ELR (cell line): ENCODE data around the gene PABPN1L.

Experiments
- DNase-seq: peaks from one replicate; pipeline ENCODE4 v3.0.0-alpha.2; 2015; ENCODE audit warnings: low read depth

Gene PABPN1L

DNA sequence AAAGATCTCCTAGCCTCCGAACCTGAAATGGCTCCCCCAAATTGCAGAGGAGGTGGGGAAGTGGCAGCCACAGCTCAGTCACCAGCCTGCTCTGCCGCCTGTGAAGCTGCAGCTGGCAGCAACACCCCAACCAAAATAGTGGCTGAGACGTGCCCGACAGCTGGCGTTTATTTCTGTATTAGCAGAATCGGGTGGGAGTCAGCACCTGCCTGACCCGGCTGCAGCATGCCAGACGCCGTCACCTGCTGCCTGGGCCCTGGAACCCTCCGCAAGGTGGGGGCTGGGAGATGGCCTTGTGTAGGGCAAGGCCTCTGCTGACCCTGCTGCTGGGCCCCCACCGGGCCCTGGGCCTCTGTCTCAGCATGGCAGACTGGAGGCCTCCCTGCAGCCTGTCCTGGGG lies 17.5 kb upstream of the PABPN1L start:
- DNase-seq, result no peak

DNA sequence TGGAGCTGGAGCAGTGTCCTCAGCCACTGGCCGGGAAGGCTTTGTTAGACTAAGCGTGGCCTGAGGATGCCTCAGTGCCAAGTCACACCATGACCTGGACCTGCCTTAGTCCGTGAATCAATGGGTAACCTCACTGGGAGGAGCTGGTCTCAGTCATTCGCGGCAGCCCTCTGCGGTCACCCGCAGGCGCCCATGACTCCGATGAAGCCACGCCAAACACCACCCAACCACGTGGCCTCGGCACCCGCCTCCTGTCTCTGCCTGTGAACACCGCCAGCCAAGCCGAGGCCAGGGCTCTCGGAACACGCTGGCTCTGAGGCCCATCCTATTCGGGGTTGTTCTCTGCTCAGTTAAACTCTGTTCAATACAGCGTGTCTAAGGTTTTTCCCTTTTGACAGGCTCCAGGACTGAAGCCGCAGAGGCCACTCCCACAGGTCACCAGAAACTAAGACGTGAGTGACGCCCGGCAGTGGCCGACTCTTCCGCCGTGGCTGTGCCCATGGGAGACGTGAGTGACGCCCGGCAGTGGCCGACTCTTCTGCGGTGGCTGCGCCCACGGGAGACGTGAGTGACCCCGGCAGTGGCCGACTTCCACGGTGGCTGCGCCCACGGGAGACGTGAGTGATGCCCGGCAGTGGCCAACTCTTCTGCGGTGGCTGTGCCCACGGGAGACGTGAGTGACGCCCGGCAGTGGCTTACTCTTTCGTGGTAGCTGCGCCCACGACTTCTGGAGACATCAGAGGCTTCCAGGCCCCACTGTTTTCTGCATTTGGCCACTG lies 16.8 kb upstream of the PABPN1L start:
- DNase-seq, result no peak

DNA sequence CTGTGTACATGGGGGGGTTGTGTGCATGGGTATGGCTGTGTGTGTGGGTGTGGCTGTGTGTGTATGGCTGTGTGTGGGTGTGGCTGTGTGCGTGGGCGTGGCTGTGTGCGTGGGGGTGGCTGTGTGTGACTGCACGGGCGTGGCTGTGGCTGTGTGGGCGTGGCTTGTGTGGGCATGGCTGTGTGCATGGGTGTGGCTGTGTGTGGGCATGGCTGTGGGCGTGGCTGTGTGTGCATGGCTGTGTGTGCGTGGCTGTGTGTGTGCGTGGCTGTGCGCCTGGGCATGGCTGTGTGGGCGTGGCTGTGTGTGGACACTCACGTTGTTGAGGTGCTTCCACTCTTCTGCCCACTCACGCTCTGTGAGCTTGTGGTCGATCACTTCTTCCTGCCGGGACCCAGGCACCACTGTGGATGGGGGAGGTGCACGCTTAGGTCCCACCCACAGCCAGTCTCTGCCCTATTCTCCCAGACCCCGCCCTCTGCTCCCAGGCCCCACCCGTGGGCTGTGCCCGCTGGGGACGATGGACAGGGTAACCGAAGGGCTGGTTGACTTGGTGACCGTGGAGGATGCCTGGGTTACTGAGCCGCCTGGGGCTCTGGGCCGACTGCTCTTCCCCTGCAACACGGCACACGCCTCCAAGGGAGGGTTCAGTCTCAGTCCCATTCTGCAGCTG lies 16.0 kb upstream of the PABPN1L start:
- no peak for DNase-seq

DNA sequence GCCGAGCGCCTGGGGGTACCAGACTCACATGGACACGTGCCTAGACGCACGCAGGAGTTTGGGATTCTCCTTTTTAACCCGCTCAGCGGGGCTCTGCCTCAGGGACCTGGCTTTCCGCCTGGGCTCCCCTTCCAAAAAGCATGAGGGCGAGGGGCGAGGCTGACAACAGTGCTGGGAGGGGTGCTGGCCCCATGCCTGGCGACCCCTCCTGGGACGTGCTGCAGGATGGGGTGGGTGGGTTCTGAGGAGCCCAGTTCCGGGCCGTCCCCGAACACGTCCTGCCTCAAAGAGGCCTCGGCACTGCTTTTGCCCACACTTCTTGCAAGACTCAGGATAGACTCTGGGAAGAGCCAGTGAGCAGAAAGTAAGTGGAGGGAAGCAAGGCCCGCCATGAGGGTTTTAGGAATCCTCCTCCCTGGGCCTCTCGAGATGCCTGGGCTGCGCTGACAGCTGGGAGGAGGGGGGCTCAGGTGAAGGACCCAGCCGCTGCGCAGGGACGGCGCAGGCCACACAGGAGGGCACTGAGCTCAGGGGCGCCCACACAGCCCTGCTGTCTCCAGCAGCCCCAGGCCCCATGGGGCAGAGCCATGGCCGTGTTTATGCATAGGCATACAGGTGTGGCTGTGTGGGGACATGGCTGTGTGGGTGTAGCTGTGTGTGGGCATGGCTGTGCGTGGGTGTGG lies 15.4 kb upstream of the PABPN1L start:
- DNase-seq, result no peak

DNA sequence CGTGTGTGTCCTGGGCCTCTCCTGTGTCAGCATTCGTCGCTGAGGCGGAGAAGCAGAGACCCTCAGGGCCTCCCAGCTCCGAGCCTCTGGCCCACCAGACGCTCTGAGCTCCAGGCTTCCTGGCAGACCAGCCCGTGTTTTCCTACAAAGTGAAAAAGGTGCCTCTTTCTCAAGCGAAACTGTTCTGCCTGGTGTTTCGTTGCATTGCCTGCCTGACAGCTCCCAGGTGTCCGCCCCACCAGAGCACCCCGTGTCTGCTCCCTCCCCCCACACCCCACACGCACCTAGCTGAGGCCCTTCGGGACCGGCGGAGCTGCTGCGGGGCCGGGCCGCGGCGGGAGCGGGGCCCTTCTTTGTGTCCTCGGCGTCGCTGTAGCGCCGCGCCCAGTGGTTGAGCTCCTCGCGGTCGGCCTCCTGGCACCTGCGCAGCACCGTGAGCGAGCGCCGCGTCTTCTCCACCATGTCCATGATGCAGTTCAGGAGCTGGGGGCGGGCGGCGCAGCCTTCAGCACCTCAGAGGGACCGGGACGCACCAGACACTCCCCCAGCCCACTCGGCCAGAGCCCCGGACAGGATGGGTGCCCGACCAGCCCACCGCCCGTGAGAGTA lies 14.7 kb upstream of the PABPN1L start:
- no peak for DNase-seq

DNA sequence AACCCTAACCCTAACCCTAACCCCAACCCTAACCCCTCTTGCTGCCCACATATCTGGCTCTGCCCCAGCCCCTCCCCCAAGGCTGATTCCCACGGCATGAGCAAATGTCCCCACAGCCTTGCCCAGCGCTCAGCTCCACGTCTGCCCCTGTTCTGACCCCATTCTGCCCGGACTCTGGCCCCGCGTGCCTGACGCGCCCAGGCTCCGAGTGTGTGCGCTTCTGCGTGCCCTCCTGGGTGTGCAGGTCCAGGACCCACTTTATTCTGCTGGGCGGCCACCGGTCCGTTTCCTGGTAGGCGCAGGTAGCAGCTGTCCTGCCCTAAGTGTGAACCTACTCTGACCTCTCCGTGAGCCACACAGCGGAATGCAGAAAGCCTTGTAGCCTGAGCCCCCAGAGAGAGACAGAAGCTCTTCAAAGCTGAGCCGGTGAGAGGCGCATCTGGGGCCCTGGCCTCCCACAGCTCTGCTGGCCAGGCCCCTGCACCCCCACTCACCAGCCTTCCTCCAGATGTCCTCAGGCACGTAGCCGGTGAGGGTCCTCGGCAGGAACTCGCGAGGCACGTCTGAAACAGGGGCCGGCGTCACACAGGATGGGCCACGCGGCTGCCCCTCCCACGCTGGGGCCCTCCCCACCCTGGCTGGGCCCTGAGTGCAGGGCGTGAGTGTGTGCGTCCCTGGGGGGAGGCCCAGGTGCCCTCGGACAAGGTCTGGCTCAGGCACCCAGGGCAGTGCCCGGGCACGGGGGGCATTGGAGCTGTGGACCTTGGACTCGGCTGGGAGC lies 14.0 kb upstream of the PABPN1L start:
- DNase-seq, result no peak

DNA sequence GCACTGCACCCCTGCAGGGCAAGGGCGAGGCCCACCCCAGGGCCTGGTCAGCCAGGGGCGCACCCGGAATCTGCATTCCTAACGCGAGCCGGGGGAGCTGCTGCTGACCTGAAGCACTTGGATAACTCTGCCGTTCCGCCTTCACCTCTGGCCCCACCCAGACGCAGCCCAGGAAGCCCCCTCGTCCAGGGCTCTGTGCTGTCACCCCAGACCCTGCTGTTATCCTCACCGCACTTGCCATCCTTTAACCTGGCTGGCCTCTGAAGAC lies 13.3 kb upstream of the PABPN1L start:
- no peak for DNase-seq

DNA sequence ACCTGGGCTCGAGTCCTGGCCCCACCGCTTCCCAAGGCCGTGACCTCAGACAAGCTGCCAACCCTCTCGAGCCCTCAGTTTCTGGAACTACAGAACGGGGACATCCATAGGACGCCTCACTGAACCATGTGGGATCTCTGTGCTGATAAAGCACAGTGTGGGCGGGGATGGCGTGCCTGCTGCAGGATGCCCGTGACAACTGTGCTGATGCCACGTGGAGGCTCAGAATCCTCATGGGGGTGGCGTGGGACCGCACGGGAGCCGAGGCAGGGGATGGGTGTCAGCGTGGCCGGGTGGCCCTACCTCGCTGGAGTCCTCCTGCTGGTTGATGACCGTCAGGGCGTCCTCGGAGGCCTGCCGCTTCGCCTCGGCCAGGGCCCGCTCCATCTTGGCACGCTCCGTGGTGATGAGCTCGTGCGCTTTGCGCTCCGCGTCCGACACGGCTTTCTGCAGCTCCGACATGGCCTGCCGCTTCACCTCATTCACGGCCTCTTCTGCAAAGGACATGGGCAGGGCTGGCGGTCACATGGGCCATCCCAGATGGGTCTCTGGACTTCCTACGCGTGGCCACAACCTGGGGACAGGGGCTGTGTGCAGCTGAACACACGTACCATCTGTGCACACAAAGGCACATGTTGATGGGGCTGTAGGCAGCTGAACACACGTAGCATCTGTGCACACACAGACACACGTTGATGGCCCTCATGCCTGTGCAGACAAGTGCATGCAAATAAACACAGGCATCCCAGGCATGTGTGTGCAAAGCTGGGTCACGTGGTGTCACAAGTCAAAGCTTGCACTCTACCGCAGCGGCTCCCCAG lies 12.7 kb upstream of the PABPN1L start:
- DNase-seq, result no peak

DNA sequence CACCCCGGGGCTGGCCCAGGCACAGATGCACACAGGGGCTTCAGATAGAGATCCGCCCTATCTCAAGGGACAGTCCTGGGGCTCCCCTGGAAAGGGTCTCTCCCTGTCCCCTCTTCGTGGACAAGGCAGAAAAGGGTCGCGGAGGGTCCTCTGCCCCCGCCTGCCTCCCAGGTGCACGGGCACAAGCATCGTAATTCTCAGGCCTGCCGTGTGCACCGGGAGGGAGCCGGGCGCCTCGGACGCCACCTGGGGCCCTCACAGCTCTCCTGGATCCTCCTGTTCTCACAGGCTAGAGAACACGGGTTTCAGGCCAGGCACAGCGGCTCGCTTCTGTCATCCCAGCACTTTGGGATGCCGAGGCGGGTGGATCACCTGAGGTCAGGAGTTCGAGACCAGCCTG lies 11.9 kb upstream of the PABPN1L start:
- DNase-seq, result no peak

DNA sequence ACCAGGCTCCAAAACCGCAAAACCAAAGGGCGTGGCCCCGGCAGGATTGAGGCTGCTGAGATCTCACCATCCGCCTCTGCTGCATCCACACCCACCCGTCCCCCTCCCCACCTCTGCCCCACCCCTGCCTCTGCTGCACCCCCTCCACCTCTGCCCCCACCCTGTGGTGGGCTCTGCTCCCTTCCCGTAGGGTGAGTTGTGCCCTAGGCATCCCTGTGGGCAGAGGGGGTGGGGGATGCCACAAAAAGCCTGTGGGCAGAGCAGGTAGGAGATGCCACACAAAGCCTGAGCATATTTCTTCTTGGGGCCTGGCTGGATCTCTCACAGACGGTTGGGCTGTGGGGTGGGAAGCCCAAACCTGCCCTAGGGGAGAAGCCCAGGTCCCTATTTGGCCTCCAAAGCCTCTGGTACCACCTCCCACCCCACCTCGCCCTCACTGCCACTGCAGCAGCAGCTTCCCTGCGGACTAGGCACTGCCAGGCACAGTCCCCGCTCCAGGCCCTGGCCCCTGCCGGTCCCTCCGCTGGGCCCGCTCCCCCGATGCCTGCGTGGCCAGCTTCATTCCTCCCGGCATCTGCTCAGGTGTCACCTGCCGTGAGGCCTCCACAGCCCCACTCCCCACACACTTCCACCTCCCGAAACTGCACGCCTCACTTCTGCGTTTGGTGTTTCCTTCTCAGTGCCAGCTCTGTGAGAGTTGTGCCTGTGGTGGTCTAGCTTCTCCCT lies 11.3 kb upstream of the PABPN1L start:
- DNase-seq, result no peak

DNA sequence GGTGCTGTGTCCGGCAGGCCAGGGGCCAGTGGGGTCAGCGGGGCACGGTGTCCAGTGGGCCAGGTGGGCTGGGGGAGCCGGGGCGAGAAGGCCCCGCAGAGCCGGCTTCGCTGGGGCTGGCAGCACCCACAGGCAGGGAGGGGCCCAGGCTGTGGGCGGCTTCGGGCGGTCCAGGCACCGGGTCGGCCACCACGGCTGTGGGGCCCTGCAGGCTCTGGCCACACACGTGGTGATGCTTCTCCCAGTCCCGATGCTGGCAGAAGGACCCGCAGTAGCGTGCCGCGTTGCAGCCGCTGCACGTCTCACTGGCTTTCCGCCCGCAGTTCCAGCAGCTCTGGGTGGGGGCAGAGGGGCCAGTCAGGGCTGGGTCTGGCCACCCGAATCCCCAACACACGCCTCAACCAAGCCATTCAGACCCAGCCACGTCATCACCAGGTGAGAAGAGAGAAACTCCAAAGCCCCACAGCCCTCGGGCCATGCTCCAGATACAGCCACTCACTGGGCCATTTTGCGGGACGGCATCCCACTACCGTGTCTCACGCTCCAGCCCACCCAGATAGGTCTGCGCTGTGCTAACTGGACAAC lies 10.6 kb upstream of the PABPN1L start:
- no peak for DNase-seq

DNA sequence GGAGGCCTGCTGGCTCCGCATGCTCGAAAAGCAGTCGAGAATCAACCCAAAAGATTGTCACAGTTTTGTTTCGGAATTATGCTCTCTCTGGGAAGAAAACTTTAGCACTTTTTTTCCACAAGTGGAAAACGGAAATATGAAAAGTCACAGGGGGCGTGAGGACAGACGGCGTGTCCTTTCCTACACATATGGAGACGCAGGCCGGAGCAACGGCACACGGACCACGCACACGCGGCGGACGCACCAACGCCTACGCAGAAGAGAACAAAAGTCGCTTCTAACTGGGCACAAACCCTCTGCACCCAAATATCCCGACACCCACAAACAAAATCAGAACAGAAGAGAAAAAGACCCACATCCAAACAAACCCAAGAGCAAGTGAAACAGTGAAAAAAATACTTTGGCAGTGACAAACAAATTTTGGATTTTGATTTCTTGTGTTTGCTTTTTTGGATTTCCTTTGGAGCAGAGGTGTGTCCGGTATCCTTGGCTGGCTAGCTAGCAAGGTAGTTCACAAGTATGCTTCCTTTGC lies 9.3 kb upstream of the PABPN1L start:
- DNase-seq, result no peak

DNA sequence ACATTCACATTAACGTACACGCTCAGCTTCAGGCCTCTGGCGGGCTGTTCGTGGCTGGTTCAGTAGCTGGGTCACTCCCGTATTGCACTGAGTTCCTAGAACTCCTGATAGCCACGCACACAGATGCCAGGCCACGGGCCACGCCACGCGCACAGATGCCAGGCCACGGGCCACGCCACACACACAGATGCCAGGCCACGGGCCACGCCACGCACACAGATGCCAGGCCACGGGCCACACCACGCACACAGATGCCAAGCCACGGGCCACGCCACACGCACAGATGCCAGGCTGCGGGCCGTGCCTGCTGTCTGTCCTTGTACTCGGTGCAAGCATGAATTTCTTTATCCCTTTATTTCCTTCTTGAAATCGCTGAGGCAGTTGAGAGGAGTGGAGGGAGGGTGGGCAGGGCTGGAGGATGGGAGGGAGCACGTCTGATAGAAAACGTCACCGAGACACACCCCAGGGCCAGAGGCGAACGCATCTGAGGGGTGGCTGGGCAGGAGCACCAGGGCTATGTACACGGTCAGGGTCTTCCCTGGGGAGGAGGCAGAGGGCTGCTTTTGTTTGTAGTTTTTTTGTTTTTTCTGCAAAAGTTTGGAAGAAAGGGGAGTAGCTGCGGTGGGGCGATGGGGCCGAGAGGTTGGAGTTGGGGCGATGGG lies 8.6 kb upstream of the PABPN1L start:
- DNase-seq, result no peak

DNA sequence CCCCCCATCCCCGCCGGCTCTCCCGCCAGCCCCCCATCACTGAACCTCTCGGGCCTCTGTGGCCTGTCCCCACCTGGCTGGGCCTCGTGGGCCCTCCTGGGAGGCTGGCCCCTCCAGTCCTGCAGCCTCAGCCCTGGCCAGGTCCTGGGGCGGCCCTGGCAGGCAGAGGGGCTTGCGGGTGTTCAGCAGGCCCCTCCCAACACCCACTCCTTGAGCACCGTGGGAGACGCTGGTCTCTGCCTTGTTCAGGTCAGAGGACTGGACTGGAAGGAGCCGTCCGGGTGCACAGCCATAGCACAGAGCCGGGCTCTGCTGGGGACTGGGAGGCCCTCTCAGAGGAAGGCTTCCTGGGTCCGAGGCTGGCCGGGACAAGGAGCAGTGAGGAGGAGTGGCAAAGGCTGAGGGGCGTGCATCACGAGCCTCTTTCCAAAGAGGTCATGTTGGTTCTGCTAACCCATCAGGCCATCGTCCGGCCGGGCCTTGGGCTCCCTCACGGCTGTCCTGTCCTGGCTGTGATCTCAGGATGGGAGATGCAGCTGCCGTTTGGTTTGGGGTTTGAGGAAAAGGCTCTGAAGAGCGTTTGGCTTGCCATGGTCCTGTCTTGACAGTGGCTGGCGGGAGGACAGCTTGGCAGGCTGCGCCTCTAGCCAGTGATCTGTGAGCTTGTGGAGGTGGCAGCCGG lies 6.3 kb upstream of the PABPN1L start:
- DNase-seq, result no peak

DNA sequence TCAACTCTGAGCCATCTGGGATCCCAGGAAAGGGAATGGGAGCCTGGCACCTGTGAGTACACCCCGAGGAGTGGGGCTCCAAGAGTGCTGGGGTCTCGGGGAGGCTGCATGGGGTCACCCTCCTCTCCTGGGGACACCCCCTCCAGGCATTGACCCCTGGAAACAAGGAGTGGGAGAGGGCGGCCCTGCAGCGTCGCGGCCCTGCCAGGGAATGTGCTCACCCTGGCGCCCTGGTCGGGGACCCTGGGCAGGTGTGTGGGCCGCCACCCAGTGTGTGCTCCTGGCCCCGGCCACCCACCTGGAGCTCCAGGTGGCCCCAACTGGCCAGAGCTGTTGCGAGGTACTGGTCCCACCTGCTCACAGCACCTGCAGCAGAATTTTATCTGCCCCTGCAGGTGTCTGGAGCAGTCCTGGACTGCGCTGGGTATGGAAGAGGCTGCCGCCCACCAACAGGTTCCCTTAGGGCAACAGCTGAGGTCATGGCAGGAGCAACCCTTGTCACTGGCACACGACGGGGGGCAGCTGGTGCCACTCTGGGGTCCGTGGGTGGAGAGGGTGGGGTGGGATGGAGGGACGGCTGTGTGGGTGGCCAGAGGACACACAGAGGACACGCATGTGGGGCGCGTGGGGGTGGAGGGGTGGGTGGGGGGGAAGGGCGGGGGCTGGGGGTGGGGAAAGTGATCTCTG lies 5.4 kb upstream of the PABPN1L start:
- no peak for DNase-seq

DNA sequence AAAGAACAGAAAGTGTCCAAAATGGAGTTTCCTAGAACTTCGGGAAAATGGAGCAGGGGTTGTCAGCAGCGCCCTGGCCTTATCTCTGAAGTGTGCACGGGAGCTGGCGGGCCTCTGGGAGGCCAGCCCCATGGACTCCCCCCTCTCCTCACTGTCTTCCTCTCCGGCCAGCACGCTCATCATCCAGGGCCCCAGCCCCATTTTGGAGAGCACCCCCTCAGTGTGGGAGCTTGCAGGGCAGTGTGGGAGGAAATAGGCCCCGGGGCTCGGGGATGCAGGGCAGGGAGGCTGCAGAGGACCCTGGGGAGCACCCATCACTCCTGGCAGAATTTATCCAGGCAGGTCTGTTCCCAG lies 4.9 kb upstream of the PABPN1L start:
- no peak for DNase-seq

DNA sequence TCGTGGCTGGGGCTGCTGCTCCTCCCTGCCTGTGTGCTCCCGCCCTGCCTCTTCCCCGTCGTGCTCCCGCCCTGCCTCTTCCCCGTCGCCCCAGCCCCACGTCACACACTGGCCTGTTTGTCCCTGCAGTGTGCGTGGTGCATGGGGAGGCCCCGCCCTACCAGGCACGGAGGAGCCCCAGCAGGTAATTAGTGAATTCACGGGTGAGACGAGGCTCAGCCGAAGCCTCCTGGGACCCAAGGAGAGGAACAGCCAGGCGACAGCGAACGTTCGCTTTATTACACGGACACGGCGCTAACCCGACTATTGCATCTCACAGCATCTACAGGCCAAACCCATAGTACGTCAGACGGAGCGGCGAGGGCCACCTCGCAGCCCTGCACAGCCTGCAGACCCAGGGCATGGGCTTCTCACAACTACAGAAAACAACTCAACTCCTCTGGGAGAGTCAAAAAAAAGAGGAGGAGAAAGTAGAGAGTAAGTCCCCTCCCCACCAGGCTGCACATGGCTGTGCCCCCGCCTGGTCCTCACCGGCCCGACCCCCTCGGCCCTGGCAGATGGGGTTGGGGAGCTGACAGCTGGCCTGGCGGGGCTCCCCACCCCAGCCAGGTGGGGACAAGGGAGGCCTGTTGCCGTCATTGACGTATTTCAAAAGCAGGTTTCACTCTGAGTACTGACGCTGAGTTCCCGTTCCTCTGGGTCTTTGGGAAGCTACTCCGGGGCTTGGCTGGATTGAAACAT lies 4.3 kb upstream of the PABPN1L start:
- DNase-seq, result no peak

DNA sequence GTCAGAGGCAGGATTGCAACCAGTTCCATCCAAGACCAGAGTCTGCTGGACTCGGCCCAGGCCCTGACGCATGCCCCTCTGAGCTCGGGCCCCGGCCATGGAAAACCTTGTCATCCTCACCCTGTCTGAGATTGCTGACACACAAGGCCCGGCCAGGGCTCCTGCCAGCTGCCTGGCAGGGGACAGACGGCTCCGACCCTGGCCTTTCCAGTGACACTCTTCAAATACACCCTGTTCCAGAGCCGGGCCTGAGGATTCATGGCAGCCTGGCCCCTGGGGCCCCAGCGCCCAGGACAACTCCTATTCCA lies 3.2 kb upstream of the PABPN1L start:
- DNase-seq, result no peak
